Natural killer cell (primary cell): ENCODE results near the gene RBPJ. TPM values are rescaled to one million over a fixed set of nuclear protein-coding genes. Genes with fewer than 3 reads are reported as not detected.
"Not testable (repeated sequence)": the region's sequence is repeated elsewhere in the genome, so short reads cannot be mapped to it uniquely, and the experiment has no call there.

ENCODE experiments used
- ATAC-seq, 3 donors: fragments of 150-1000 bp in 2 of 3; fragments of 200-7000 bp in 1 of 3; cut with Tn5 transposase; 1 replicate in 1 of 3; 2 replicates in 2 of 3; pipeline ENCODE4 v1.10.0; 2021; ENCODE audit warnings: mild to moderate bottlenecking in 2 of 3, moderate library complexity in 2 of 3
- DNase-seq, 2 donors: peaks; one replicate each; pipeline versions ENCODE4 v3.0.0 to v3.0.0-alpha.2; 2013 to 2021; ENCODE audit warnings: mixed read lengths in 1 of 2
- H3K27ac ChIP-seq: one replicate; pipeline ENCODE4 v1.5.1; 2013; ENCODE audit warnings: mild to moderate bottlenecking, low read length
- H3K27me3 ChIP-seq: one replicate; pipeline ENCODE4 v1.6.1; 2013; ENCODE audit warnings: low read length; ENCODE audit not compliant: control insufficient read depth, insufficient read depth
- H3K36me3 ChIP-seq: one replicate; pipeline ENCODE4 v1.6.1; 2013; ENCODE audit warnings: low read length; ENCODE audit not compliant: control insufficient read depth, insufficient read depth
- H3K4me1 ChIP-seq: one replicate; pipeline ENCODE4 v1.6.1; 2013; ENCODE audit warnings: low read length; ENCODE audit not compliant: control insufficient read depth, insufficient read depth
- H3K4me3 ChIP-seq: one replicate; pipeline ENCODE4 v1.5.1; 2013; ENCODE audit warnings: low read length
- H3K9me3 ChIP-seq: one replicate; pipeline ENCODE4 v1.6.1; 2013; ENCODE audit warnings: low read length; ENCODE audit not compliant: control insufficient read depth, insufficient read depth
- H3K27ac Mint-ChIP-seq, 2 donors: one replicate each; pipeline ENCODE4 v1.8.0; 2022; ENCODE audit warnings: mild to moderate bottlenecking in 2 of 2, mixed read lengths in 2 of 2, moderate library complexity in 1 of 2
- H3K27me3 Mint-ChIP-seq, 2 donors: one replicate each; pipeline ENCODE4 v1.8.0; 2022; ENCODE audit warnings: low read depth in 2 of 2, mixed read lengths in 2 of 2
- H3K36me3 Mint-ChIP-seq: one replicate; pipeline ENCODE4 v1.8.0; 2022; ENCODE audit warnings: mixed read lengths
- H3K4me1 Mint-ChIP-seq, 2 donors: one replicate each; pipeline ENCODE4 v1.8.0; 2022; ENCODE audit warnings: mixed read lengths in 2 of 2
- H3K4me3 Mint-ChIP-seq: one replicate; pipeline ENCODE4 v1.8.0; 2022; ENCODE audit warnings: mild to moderate bottlenecking, moderate library complexity, mixed read lengths
- H3K9me3 Mint-ChIP-seq, 2 donors: one replicate each; pipeline ENCODE4 v1.8.0; 2022; ENCODE audit warnings: mixed read lengths in 2 of 2
- CTCF ChIP-seq: fragments of 200-600 bp; IDR thresholded peaks from one replicate; pipeline ENCODE4 v1.8.0; 2022; ENCODE audit warnings: antibody characterized with exemption
- whole genome bisulfite sequencing: methylation state at CpG from one replicate; pipeline ENCODE4 v1.1.7; 2013; ENCODE audit warnings: missing lambda C conversion rate; ENCODE audit not compliant: insufficient coverage; 5-methylcytosine and 5-hydroxymethylcytosine counted together
- intact Hi-C: fragments of 100-400 bp; cut with micrococcal nuclease; formaldehyde crosslinking; loops from one replicate; pipeline ENCODE4 v1.14.2; 2022
- total RNA-seq, 4 donors: library from RNA; stranded (reverse); fragments of 120-200 nt in 1 of 4; gene quantifications; one replicate each; pipeline versions ENCODE4 v1.2.3 to v1.2.4, GENCODE V29; 2013 to 2022

Gene RBPJ
- total RNA-seq, 3 donors from 2014 or later (not counting 1 experiment from before 2014, with no cell fraction given): 46.4 to 53.3 (median 48.8) TPM

- Histone ChIP-seq H3K27ac (no peak overlapping the region), H3K36me3 (no peaks in the 10 kb centered on the region), H3K27me3 (no peaks in the 10 kb centered on the region), H3K4me1 (peaks cover 4% of the 10 kb centered on the region), H3K9me3 (no peaks in the 10 kb centered on the region), H3K4me3 (no peak overlapping the region)
- Mint-ChIP-seq H3K9me3 (no peaks in the 10 kb centered on the region), H3K36me3 (no peaks in the 10 kb centered on the region), H3K27me3 (no peaks in the 10 kb centered on the region), H3K27ac (no peak overlapping the region), H3K4me1 (peaks cover 28 to 31% of the 10 kb centered on the region in 2 donors), H3K4me3 (no peak overlapping the region)
- intact Hi-C loops: no loop called here
- TF ChIP-seq CTCF: no peak
- no peak for ATAC-seq
- no peak for DNase-seq
- 83% methylated on average over 2 of the region's 2 CpGs for WGBS
Measured at GRCh38 chr4:26351685-26352084, 30.9 kb downstream of the RBPJ start.

GRCh38 chr4:26354491-26354890, 33.7 kb downstream of the RBPJ start:
- no peaks in the 10 kb centered on the region for H3K27me3 Mint-ChIP-seq
- Histone ChIP-seq H3K36me3 (no peaks in the 10 kb centered on the region), H3K4me3 (no peak overlapping the region), H3K27ac (no peak overlapping the region), H3K27me3 (no peaks in the 10 kb centered on the region), H3K4me1 (peaks cover 4% of the 10 kb centered on the region), H3K9me3 (no peaks in the 10 kb centered on the region)
- DNase-seq (no peak), ATAC-seq (no peak)
- no peaks in the 10 kb centered on the region for H3K36me3 Mint-ChIP-seq
- H3K4me3 Mint-ChIP-seq: no peak overlapping the region
- H3K4me1 Mint-ChIP-seq: peaks cover 20 to 24% of the 10 kb centered on the region in 2 donors
- no peaks in the 10 kb centered on the region for H3K9me3 Mint-ChIP-seq
- intact Hi-C loops: no loop called here
- TF ChIP-seq CTCF: no peak
- WGBS: 93% methylated on average over 5 of the region's 7 CpGs
- H3K27ac Mint-ChIP-seq: no peak overlapping the region

- no peaks in the 10 kb centered on the region for H3K9me3 Mint-ChIP-seq
- Histone ChIP-seq H3K4me1 (peaks cover 4% of the 10 kb centered on the region), H3K4me3 (no peak overlapping the region), H3K27ac (no peak overlapping the region), H3K9me3 (no peaks in the 10 kb centered on the region), H3K36me3 (no peaks in the 10 kb centered on the region), H3K27me3 (no peaks in the 10 kb centered on the region)
- peaks cover 16 to 21% of the 10 kb centered on the region in 2 donors for H3K4me1 Mint-ChIP-seq
- no peak overlapping the region for H3K27ac Mint-ChIP-seq
- ATAC-seq (no peak), DNase-seq (no peak)
- WGBS: 91% methylated on average over 1 of the region's 1 CpG
- no peak for TF ChIP-seq CTCF
- intact Hi-C loops: no loop called here
- no peaks in the 10 kb centered on the region for H3K36me3 Mint-ChIP-seq
- no peak overlapping the region for H3K4me3 Mint-ChIP-seq
- no peaks in the 10 kb centered on the region for H3K27me3 Mint-ChIP-seq
Measured at GRCh38 chr4:26355392-26356052, 34.7 kb downstream of the RBPJ start.

- no peak overlapping the region for H3K4me3 ChIP-seq
- H3K4me1 ChIP-seq: peaks cover 4% of the 10 kb centered on the region
- intact Hi-C loops: no loop called here
Measured at GRCh38 chr4:26356081-26356501, 35.3 kb downstream of the RBPJ start.

GRCh38 chr4:26359521-26359920, 38.7 kb downstream of the RBPJ start:
- H3K27me3 ChIP-seq, H3K4me3 Mint-ChIP-seq, H3K27me3 Mint-ChIP-seq, intact Hi-C loops, H3K36me3 Mint-ChIP-seq, H3K4me1 Mint-ChIP-seq, DNase-seq, H3K36me3 ChIP-seq, H3K27ac ChIP-seq, H3K9me3 Mint-ChIP-seq, H3K4me3 ChIP-seq, H3K27ac Mint-ChIP-seq, ATAC-seq, H3K9me3 ChIP-seq: not testable (repeated sequence)
- WGBS: 94% methylated on average over 32 of the region's 32 CpGs
- peaks cover 10% of the 10 kb centered on the region for H3K4me1 ChIP-seq

More at GRCh38 chr4:26356081-26356501, 35.3 kb downstream of the RBPJ start:
- Mint-ChIP-seq H3K4me3 (no peak overlapping the region), H3K27ac (no peak overlapping the region), H3K9me3 (no peaks in the 10 kb centered on the region), H3K4me1 (peaks cover 20 to 21% of the 10 kb centered on the region in 2 donors), H3K36me3 (no peaks in the 10 kb centered on the region), H3K27me3 (no peaks in the 10 kb centered on the region)
- Histone ChIP-seq H3K36me3 (no peaks in the 10 kb centered on the region), H3K9me3 (no peaks in the 10 kb centered on the region), H3K27ac (no peak overlapping the region), H3K27me3 (no peaks in the 10 kb centered on the region)
- DNase-seq: peak in 1 of 2 donors; percentile 13
- WGBS: 23% methylated on average over 1 of the region's 2 CpGs
- no peak for TF ChIP-seq CTCF
- peak in 2 of 3 donors; percentile 45 to 58 for ATAC-seq
